ENCODE measurements around the gene DOCK10. TPM values are rescaled to one million over a fixed set of nuclear protein-coding genes. Genes with fewer than 3 reads are reported as not detected.

DOCK10 gene
- total RNA-seq, 1 donor from 2014 or later, result 6.0 TPM

DNA sequence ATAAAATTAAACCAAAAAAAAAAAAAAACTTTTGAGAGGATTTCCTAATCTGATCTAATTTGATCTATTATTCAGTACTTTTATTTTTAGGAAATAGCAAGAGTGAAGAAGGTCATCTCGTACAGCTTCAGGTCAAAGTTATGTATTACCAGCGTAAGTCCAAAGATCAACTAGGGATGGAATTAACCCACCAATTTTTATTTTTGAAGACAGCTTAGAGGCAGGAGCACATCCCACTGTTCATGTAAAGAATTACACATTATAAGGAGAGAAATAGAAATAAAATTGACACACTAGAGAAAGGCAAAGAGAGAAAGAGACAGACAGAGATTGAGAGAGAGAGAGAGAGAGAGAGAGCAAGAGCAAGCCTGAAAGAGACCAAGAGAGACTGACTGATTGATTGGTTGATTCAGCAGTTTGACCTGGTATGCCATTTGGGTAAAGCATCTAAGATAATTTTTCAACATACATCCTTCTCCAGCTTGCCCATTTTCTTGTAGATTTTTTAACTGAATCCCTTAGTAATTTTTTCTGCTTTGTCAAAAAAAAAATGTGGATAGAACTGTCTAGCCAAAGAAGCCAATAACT, 25.1 kb downstream of the DOCK10 start:
- ATAC-seq, result peak; percentile 67
- no peak for DNase-seq (ENCODE audit: low spot score)

DNA sequence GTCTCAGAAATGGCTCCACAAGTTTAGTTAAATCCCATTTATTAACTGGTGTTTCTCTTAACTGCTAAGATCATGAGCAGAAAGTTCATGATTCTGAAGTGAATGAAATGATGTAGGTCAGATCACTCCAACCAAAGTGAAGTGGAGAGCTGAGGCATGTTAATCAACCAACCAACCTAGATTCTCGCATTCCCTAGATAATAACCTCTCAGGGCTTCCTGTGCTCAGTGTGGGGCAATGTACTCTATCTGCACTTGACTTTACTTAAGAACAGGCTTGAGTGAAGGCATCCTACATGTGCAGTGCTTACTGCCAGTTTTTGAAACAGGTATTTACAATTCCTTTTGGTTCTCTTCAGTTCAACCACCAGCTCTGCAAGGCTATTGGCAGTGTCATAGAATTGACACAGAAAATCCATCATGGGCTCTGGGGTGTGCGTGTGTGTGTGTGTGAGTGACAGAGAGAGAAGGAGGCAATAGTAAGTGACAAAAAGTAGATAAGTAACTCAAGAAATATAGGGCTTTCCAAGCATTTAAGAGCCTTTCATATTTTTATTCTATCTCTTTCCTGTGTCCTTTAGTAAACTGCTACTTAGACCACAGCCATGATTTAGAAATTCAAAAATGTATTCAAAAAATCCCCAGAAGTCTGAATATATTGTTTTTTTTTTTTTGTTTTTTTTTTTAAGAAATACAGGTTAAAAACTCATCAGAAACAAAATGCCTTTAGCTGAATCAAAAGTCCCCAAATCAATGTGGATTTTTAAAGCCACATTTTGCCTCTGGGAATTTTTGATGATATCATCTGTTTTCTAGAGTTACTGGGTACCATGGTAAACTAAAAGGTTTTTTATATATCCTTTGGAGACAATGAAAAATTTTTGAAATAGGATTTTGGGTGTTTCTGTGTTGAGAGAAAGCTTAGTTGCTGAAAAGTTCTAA, 28.6 kb downstream of the DOCK10 start:
- no peak for ATAC-seq
- no peak for DNase-seq (ENCODE audit: low spot score)

DNA sequence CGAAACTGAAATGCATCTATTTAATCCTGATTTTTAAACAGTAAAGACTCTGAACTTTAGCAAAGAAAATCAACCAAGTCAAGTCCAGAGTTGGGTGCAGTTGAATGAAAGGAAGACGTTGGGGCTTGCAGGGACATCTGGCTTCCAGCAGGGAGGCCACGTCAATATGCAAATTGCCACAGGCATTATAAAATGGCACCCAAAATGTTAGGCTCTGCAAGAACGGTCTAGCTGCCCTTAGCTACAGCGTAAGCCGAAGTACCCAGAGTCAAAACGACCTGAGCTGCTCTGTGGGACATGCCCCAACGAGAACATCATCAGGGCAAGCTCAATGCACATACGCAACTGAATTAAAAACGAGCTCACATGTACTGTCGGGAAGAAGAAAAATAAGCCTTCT, 30.7 kb downstream of the DOCK10 start:
- no peak for DNase-seq (ENCODE audit: low spot score)
- ATAC-seq, result no peak

DNA sequence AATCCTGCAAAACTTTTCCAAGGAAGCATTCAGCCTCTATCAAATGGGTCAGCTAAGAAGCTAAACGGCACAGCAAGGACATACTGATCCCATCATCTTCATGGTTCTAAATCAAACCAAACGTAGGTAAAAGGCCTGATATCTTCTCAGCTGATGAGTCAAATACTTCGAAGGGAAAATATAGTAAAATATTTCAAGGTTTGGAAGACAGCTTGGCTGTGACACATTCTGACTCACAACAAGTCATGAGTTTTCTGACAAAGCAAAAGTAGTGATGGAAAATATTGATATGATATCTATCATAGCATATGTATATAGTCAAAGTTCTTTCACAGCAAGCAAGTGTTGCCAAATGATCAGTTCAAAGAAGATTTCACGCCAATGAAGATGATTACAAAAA, 31.5 kb downstream of the DOCK10 start:
- no peak for ATAC-seq

DNA sequence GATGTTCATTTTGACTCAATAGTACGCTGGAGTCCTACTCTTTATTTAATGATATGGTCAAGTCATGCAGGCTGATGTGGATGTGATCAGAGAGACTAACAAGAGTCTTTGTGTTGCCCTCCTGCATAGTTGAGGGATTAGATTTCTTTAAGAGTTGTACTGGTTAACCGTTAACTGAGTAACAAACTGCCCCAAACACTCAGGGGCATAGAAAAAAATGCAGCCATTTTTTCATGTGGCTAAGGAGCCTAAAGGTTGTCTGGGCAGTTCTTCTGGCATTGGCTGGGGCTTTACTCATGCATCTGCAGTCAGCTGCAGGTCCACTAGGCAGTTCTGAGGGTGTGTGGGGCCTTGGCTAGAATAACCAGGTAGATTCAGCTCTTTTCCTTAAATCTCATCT, 32.5 kb downstream of the DOCK10 start:
- DNase-seq (ENCODE audit: low spot score) (no peak), ATAC-seq (peak; percentile 16)

More for the DNA sequence above, 31.5 kb downstream of the DOCK10 start:
- no peak for DNase-seq (ENCODE audit: low spot score)

DNA sequence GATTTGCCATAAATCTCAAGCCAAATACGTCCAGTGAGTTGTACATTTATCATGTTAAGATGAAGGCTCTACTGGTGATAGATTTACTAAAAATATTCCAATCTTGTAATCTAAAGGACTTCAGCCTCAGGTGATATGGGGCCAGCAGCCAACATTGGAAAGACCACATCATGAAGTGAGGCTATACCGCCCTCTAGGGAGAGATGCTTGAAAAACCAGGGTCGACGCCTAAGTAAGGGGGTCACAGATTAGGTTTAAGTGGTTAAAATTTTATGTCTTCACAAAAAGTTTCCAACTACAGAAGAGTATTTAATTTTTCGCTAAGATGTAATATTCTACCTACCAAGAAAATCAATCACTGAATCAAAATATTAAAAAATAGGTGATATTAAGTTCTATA, 33.3 kb downstream of the DOCK10 start:
- peak; percentile 47 for ATAC-seq
- DNase-seq (ENCODE audit: low spot score), result no peak

DNA sequence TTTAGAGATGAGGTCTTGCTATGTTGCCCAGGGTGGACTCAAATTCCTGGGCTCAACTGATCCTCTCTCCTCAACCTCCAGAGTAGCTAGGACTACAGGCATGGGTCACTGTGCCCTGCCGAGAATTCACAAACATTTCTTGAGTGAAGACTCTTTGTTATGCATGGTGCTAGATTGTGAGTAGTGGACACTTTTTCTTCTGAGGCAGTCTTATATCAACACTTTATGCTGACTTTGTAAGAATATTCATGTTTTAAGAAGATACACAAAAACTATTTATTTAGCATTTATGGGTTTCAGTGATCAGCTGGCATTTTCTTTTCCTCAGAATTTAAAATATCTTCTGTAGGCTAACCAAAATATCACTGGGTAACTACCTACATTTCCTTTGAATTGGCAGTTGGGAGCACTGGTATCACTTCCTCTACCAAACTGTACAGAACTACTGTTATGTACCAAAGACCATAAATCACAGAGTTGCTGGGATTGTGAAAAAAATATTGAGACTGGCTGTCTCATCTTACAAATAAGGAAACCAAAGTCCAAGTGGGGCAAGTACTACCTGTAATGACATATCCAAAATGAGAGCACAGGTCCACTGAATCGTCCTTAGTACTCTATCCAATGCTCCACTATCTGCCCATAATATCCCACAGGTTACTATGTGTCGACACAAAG, 34.0 kb downstream of the DOCK10 start:
- ATAC-seq (peak; percentile 23), DNase-seq (ENCODE audit: low spot score) (no peak)

DNA sequence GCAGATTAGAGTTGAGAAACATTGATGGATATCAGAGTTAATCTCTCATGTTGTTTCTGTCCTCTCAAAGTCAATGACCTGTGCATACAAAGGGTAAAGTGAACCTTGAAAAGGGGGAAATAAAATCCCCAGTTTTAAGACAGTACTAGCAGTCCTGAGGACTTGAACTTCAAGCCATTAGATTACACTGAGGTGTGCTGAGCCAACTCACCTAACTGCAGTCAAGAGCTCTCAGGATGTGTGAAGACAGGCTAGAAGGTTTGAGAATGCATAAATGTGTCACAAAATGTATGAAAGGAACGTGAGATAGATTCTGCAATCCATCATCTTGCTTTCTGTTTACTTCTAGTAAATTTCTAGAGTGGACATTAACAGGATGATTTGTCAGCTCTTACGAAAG, 35.5 kb downstream of the DOCK10 start:
- no peak for DNase-seq (ENCODE audit: low spot score)
- ATAC-seq, result no peak

DNA sequence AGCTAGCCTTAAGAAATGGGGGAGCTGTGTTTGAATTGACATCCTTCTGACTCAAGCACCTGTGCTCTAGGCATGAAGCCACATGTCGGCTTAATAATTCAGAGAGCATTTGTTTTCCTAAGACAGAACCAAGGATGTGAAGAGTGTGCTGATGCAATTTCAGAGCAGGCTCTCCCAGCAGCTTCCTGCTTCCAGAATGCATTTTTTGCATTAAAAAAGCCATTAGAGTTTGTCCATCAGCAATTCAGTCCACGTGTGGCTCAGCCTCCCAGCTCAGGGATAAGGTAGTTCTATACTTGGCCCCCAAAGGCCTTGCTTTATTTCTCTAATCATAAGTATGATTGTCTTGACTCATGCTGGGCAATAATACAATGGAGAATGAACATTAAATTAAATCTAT, 37.7 kb downstream of the DOCK10 start:
- no peak for DNase-seq (ENCODE audit: low spot score)
- no peak for ATAC-seq

DNA sequence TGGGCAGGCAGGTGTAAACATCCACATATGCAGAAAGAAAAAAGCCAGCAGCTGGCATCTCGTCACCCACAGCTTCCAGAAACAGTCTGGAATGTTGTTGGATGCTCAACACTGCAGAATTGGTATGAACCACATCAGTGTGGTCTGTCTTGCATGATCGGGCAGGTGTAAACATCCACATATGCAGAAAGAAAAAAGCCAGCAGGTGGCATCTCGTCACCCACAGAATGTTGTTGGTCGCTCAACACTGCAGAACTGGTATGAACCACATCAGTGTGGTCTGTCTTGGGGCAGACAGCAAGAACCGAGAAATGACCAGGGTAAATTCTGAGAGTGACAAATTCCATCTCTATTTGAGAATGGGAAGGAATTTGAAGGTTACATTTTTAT, 39.6 kb downstream of the DOCK10 start:
- DNase-seq (ENCODE audit: low spot score) (no peak), ATAC-seq (peak; percentile 88)

DNA sequence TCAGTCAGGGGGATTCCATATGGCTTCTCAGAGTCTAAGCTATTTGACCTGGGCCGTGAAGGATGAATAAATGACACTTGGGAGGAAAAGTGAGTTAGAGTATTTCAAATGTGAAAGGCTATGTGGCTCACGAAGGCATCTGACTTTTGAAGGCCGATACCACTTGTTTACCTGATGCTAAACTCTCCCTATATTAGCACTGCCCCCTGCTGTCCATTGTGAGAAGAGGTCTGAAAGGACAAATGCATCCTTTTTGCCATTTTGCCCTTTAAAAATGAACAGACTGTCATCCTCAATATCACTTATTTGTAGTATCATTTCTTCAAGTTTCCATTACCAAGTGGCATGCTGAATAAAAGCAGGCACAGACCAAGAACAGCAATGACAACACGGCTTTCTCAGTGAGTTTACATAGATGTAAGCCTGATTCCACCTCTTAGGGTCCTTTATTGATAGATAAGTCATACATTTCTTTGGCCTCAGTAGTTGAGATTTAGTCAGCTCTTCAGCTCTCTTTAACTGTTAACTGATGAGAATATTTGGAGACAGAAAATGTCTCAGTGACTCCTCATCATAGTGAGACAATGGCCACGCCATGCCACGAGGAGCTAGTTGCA, 40.1 kb downstream of the DOCK10 start:
- peak; percentile 90 for ATAC-seq

DNA sequence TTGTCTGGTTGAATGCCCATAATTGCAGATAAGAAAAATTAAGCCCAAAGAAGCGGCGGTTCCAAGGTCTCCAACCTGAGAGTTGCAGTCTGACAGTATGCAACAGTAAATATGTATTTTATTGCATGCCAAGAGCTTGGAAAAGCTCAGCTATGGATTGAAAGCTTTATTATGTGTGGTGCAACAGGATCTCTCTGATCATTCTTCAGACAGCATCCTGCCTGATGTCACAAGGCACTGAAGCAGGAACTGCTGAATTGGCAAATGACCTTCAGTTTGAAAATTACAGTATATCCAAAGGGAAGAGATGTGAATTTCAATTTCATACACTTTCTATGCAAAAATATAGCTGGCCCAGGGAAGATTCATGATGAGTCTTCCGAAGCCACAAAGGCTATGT, 42.5 kb downstream of the DOCK10 start:
- no peak for DNase-seq (ENCODE audit: low spot score)
- no peak for ATAC-seq

More for the DNA sequence above, 40.1 kb downstream of the DOCK10 start:
- DNase-seq (ENCODE audit: low spot score), result no peak

DNA sequence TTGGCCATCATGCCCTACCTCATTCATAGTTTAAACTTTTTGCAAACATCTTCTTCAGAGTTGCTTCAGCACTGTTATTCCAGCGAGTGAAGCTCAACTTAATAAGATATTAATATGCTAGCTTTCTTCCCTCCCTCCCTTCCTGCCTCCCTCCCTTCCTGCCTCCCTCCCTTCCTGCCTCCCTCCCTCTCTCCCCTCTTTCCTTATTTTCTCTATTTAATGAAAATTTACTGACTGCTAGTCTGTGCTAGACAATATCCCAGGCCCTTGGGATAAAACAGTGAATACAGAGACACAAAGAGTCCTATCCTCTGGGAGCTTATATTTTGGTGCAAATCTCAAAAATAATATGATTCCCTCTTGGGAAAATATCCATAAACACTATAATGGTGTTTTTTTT, 42.9 kb downstream of the DOCK10 start:
- DNase-seq (ENCODE audit: low spot score), result no peak
- ATAC-seq, result no peak

DNA sequence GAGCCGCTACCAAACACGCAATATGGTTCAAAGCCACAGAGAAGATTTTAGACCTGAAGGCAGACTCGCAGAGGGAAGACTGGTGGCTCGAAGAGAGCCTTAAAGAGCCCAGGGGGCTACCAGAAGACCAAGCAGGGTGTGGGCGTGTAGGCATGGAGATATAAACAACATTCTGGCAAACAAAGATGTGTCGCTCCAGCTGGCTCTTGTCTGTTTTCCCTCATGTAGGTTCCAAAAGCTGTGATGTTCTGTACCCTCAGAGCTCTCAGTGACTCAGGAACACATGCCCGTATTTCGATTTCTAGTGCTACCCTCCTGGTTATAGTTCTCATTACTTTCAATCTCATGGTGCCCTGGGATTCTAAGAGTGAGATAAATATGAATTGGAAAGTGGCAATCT, 44.5 kb downstream of the DOCK10 start:
- DNase-seq (ENCODE audit: low spot score), result no peak
- ATAC-seq, result no peak

DNA sequence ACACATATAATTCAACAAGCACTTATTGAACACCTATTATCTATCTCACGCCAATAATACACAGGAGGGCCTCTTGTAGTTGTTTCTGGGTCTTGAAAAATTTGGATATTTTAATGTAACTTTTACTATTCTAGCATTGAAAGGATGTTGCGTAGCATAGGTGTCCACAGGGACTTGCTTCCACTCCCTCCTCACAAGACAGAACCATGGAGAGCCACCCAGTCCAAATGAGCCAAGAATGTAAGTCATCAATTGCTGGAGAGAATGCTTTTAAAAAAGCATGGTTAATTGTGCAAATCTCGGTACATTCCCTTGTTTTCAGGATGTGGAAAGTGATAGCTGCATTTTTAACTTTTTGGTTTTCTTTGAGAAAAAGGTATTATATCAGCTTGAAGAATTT, 46.8 kb downstream of the DOCK10 start:
- ATAC-seq (no peak), DNase-seq (ENCODE audit: low spot score) (no peak)

DNA sequence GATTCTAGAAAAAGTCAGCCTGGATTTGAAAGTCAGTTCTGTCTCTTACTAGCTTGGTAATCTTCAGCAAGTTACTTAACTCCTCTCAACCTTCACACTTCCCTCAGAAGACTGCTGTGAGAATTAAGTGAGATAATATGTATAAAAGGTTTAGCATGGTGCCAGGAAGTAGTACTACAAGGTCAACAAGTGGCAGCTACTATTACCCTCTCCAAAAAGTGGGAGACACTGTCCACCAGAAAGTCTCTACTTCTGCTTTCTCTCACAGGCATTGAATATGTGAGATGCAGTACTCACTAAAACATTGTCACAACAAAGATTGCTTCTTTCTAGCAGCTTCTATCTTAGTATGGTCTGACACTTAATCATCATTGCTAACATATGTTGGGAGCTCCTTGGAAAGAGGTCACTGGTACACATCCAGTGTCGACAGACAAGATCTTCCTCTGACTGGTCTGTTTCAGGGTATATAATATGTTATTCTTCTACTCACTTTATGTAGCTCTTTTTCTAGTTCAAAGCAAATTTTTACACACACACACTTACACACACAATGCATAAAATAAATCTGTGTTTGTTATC, 47.9 kb downstream of the DOCK10 start:
- DNase-seq (ENCODE audit: low spot score), result no peak

DNA sequence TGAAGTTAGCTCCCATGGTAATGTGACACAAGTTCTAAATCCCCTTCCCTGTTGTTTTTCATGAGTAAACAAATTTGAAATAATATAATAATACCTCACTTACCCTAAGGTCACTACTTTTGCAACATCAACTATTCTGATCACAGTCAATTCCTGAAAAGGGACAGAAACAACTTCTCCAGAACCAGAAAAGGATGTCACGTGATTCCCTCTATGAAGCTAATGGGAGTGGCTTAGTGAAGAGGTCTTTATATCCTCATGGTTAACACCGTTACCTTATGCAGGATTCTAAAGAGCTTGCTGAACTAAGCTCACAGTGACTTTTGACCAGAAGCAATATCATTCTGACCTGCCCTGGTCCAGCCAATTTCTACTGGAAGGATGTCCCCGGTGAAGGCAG, 51.6 kb downstream of the DOCK10 start:
- DNase-seq (ENCODE audit: low spot score) (no peak), ATAC-seq (no peak)

More for the DNA sequence above, 47.9 kb downstream of the DOCK10 start:
- ATAC-seq, result no peak

DNA sequence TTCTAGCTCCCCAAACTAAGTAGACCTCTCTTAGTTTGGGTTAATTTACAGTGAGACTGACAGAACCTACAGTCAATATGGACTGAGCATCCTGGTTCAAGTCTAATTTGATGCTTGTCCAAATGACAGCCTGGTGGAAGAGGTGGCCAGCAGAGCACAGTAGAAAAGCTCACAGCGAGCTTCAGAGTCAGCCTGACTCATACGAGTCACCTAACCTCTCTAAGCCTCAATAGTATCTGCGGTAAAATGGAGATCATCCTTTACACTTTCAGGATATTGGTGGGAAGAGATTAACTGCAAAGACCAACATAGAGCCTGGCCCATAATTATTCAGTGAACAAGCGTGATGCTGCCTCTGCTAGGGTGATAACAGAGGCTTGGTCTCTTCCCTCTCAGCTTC, 54.5 kb downstream of the DOCK10 start:
- DNase-seq (ENCODE audit: low spot score), result no peak
- ATAC-seq, result no peak

DNA sequence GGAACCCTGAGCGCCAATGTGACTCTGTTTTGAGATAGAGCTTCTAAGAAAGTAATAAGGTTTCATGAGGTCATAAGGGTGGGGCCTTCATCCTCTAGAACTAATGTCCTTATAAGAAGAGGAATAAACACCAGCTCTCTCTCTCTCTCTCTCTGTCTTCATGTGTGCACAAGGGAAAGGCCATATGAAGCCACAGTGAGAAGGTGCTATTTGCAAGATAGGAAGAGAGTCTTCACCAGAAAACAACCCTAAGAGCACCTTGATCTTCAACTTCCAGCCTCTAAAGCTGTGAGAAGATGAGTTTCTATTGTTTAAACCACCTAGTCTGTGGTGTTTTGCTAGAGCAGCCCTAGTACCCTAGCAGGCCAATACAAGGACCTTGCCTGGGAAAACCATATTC, 55.8 kb downstream of the DOCK10 start:
- DNase-seq (ENCODE audit: low spot score), result no peak
- ATAC-seq, result no peak

DNA sequence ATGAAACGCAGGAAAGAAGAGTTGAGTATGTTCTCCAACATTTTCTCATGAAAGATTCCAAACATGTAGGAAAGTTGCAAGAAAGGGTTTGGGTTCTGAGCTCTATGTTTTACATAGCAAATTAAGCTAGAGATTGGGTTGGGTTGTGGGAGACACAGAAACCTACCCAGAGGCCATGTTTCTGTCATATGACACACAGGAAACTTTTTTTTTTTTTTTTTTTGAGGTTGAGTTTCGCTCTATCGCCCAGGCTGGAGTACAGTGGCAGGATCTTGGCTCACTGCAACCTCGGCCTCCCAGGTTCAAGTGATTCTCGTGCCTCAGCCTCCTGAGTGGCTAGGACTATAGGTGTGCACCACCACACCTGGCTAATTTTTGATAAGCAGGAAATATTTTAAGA, 57.6 kb downstream of the DOCK10 start:
- DNase-seq (ENCODE audit: low spot score), result no peak
- no peak for ATAC-seq

Data from left lobe of liver (tissue), 2 donors.